Activated T-helper 17 cell treated with anti-CD3 and anti-CD28 coated beads, Interleukin-2, amount 50 U/mL, for 72 hours (primary cell): ENCODE data around the gene COL25A1. TPM values are rescaled to one million over a fixed set of nuclear protein-coding genes. Genes with fewer than 3 reads are reported as not detected.
"Not testable (repeated sequence)": the region's sequence is repeated elsewhere in the genome, so short reads cannot be mapped to it uniquely, and the experiment has no call there.

Experiments
- ATAC-seq: fragments of 150-1000 bp; cut with Tn5 transposase; replicated peaks from 2 replicates; pipeline ENCODE4 v1.10.0; 2021; ENCODE audit warnings: mild to moderate bottlenecking, moderate library complexity
- H3K27ac Mint-ChIP-seq: one replicate; pipeline ENCODE4 v1.8.0; 2022; ENCODE audit warnings: mixed read lengths
- H3K27me3 Mint-ChIP-seq: one replicate; pipeline ENCODE4 v1.8.0; 2022; ENCODE audit warnings: mixed read lengths
- H3K36me3 Mint-ChIP-seq: one replicate; pipeline ENCODE4 v1.8.0; 2022; ENCODE audit warnings: low read depth, mild to moderate bottlenecking, mixed read lengths
- H3K4me1 Mint-ChIP-seq: one replicate; pipeline ENCODE4 v1.8.0; 2022; ENCODE audit warnings: mixed read lengths
- H3K4me3 Mint-ChIP-seq: one replicate; pipeline ENCODE4 v1.8.0; 2022; ENCODE audit warnings: mild to moderate bottlenecking, mixed read lengths
- H3K9me3 Mint-ChIP-seq: one replicate; pipeline ENCODE4 v1.8.0; 2022; ENCODE audit warnings: mixed read lengths
- total RNA-seq, 2 donors: library from RNA; stranded (reverse); gene quantifications; one replicate each; pipeline ENCODE4 v1.2.3, GENCODE V29; 2022

Gene COL25A1
- total RNA-seq, 2 donors from 2014 or later, result 0.08 TPM; not detected in 1

DNA sequence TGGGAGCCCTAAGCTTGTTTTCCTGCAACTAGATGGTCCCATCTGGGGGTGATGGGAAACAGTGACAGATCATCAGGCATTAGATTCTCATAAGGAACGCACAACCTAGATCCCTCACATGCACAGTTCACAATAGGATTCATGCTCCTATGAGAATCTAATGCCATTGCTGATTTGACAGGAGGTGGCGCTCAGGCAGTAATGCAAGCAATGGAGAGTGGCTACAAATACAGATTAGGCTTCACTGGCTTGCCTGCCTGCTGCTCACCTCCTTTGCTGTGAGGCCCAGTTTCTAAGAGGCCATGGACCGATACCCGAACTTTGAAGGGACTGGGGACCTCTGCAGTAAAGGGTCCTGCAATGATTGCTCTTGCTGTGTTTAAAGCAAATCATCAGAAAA is 225.7 kb downstream of the COL25A1 start:
- not testable (repeated sequence) for H3K36me3 Mint-ChIP-seq, H3K4me1 Mint-ChIP-seq, H3K27ac Mint-ChIP-seq, H3K9me3 Mint-ChIP-seq, ATAC-seq, H3K4me3 Mint-ChIP-seq
- peaks cover 13% of the 10 kb centered on the region for H3K27me3 Mint-ChIP-seq

DNA sequence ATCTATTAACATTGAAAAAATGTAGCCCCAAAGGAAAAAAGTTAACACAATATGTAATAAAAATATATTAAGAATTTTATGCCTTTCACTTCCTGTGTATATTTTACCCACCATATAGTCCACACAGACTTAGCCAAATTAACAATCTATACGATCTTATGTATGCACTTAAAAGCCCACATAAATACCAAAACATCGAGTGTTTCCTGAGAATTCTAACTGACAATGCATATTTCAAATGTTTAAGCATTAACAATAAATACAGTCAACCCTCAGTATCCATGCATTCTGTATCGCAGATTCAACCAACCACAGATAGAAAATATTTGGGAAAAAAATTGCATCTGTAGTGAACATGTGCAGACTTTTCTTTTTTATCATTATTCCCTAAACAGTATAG is 226.8 kb downstream of the COL25A1 start:
- no peaks in the 10 kb centered on the region for H3K9me3 Mint-ChIP-seq
- no peaks in the 10 kb centered on the region for H3K36me3 Mint-ChIP-seq
- no peaks in the 10 kb centered on the region for H3K4me1 Mint-ChIP-seq
- ATAC-seq, result no peak
- no peak overlapping the region for H3K4me3 Mint-ChIP-seq
- H3K27me3 Mint-ChIP-seq, result peaks cover 9% of the 10 kb centered on the region
- no peak overlapping the region for H3K27ac Mint-ChIP-seq

DNA sequence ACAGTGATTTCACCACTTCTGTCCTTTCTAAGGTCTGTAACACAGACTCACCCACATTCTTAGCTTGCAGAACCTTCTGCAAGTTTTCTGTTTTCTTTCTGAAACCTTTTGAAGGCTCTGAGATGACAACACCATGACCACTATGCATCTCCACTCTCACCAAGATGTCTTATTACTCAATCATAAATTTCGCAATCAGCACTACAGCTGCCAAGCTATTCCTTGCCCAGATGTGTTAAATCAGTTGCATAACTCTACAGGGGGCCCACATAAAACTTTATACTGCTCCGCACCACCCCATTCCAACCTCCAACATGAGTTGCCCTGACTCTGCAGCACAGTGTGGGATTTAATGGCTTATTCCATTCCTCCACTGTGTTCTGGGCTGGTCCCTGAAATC is 229.9 kb downstream of the COL25A1 start:
- Mint-ChIP-seq H3K4me1 (no peaks in the 10 kb centered on the region), H3K9me3 (no peaks in the 10 kb centered on the region), H3K4me3 (no peak overlapping the region), H3K36me3 (no peaks in the 10 kb centered on the region), H3K27me3 (peaks cover 9% of the 10 kb centered on the region), H3K27ac (no peak overlapping the region)
- ATAC-seq, result no peak

DNA sequence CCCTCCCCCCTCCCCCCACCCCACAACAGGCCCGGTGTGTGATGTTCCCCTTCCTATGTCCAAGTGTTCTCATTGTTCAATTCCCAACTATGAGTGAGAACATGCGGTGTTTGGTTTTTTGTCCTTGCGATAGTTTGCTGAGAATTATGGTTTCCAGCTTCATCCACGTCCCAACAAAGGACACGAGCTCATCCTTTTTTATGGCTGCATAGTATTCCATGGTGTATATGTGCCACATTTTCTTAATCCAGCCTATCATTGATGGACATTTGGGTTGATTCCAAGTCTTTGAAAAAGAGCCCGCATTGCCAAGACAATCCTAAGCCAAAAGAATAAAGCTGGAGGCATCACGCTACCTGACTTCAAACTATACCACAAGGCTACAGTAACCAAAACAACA is 231.8 kb downstream of the COL25A1 start:
- H3K4me1 Mint-ChIP-seq, H3K9me3 Mint-ChIP-seq, ATAC-seq, H3K36me3 Mint-ChIP-seq, H3K4me3 Mint-ChIP-seq, H3K27ac Mint-ChIP-seq, H3K27me3 Mint-ChIP-seq: not testable (repeated sequence)

DNA sequence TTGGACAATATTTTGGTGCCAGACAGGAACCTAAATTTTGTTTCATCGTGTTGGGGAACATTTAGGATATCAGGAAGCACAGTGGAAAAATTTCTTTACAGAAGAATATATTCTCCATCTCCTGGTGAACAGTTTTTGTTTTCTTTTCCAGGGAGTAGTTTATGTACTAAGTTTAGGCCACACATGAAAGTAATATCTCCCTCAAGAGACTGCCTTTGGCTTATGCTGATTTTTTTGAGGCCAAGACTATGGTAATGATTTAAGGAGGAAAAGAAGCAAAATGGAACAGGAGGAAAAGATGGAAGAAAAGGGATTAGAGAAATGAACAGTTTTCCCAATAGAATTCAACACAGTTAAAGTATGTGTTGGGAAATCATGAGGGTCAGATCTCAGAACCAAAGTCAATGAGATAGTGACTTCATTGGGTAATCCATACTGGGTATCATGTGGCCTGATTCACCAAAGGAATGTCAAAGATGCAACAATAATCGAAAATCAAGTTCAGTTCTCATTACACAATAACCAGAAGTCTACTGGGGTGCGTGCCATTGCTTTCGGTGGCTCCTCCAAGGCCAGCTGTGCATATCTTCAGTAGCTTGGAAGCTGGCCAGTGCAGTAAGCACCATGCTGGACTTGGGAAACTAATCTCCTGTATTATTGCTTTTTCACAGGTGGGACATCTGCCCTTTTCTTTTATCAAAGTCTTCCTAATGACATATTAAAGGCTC is 234.8 kb downstream of the COL25A1 start:
- Mint-ChIP-seq H3K9me3 (no peaks in the 10 kb centered on the region), H3K4me3 (no peak overlapping the region), H3K27ac (no peak overlapping the region), H3K36me3 (no peaks in the 10 kb centered on the region), H3K27me3 (no peaks in the 10 kb centered on the region), H3K4me1 (no peaks in the 10 kb centered on the region)
- ATAC-seq, result no peak

DNA sequence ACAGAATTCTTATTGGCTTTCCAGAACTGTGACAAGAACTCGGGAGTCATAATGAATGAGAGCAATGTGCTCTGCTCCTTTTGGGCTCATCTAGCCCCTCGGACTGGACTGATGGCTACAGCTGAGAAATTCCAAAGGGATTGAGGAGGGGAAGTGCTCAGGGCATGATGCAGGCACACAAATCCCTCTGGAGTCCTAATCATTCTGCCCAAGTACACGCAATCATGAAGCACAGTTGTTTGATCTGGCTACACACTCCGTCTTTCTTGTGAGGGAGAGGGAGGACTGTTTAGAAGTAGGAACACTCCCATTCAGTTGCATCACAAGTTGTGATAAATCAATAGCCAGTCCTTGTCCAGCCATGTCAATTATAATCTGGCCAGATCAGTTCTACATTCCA is 237.5 kb downstream of the COL25A1 start:
- H3K27me3 Mint-ChIP-seq, result peaks cover 7% of the 10 kb centered on the region
- no peak overlapping the region for H3K27ac Mint-ChIP-seq
- H3K4me3 Mint-ChIP-seq, result no peak overlapping the region
- no peaks in the 10 kb centered on the region for H3K4me1 Mint-ChIP-seq
- ATAC-seq, result no peak
- no peaks in the 10 kb centered on the region for H3K36me3 Mint-ChIP-seq
- H3K9me3 Mint-ChIP-seq, result no peaks in the 10 kb centered on the region

DNA sequence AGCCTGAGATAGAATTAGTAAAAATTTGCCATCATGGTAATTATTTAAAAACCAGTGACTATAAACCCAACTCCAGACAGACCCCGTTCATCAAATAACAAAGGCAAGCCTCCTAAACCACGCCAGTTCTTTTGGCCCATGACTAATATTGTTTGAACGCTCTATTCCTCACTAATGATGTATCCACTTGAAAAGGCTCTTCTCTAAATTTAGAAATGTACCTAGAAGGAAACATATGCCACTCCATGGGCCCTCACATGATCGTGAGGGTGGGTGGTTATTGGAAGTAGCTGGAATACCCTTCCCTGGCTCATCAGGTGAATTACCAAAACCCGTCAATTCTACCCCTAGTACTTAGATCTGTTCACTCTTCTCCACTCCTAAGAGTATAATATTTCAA is 249.2 kb downstream of the COL25A1 start:
- H3K9me3 Mint-ChIP-seq, result no peaks in the 10 kb centered on the region
- no peak overlapping the region for H3K4me3 Mint-ChIP-seq
- H3K36me3 Mint-ChIP-seq, result no peaks in the 10 kb centered on the region
- no peak for ATAC-seq
- no peaks in the 10 kb centered on the region for H3K4me1 Mint-ChIP-seq
- H3K27me3 Mint-ChIP-seq, result peaks cover 4% of the 10 kb centered on the region
- no peak overlapping the region for H3K27ac Mint-ChIP-seq

DNA sequence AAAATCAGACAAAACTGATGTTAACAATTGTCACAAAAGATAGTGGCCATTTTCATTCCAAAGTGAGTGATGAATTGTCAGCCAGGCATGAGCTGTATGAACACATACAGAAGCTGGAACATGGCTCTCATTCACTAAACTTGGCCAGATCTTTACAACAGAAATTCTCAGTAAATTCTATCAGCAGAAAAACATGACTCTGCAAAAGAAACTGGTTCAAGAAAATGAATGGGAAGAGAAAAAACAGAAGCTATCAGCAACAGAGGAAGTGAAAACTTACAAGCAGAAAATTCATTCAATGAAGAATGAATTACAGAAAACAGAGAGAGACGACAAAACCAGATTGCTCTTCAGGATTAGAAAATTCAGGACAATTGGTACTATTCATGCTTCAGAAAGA is 249.6 kb downstream of the COL25A1 start:
- Mint-ChIP-seq H3K27ac (no peak overlapping the region), H3K4me3 (no peak overlapping the region), H3K9me3 (no peaks in the 10 kb centered on the region), H3K36me3 (no peaks in the 10 kb centered on the region), H3K27me3 (peaks cover 4% of the 10 kb centered on the region), H3K4me1 (no peaks in the 10 kb centered on the region)
- ATAC-seq, result no peak

DNA sequence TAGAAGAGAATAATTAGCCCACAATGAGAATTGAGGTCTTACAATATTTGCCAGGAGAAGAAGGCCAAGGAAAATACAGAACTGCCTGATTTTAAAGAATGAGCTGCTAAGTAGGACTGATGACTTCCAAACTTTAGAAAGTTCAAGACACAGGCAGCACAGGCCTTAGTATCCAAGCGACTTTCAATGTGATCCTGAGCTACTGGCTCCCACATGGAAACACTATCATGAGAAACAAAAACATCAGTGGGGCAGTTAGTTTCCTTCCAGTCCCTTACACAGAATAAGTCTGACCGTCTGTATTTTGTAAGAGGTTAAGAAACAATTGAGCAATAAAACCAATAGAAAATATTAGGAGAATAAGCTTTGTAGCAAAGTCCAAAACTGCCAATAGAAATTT is 251.4 kb downstream of the COL25A1 start:
- H3K27ac Mint-ChIP-seq, result no peak overlapping the region
- peaks cover 4% of the 10 kb centered on the region for H3K27me3 Mint-ChIP-seq
- peaks cover 4% of the 10 kb centered on the region for H3K4me1 Mint-ChIP-seq
- H3K36me3 Mint-ChIP-seq, result no peaks in the 10 kb centered on the region
- ATAC-seq, result no peak
- H3K4me3 Mint-ChIP-seq, result no peak overlapping the region
- H3K9me3 Mint-ChIP-seq, result no peaks in the 10 kb centered on the region

DNA sequence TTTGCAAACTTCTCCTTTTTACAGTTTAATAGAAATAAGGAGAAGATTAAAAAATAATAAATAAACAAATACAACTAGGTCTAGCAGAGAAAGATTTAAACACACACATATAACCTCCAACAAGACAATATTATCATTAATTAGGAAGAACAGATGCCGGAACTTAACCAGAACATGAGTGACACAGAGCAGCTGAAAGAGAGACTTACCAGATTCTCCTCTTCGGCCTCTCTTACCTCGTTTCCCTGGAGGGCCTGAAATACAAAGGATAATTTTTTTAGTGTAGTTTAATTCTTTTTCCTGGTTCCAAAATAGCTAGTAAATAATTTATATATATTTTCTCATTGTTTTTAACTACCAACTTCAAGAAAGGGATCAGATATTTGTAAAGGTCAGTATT is 252.5 kb downstream of the COL25A1 start:
- no peak for ATAC-seq
- no peak overlapping the region for H3K4me3 Mint-ChIP-seq
- H3K27me3 Mint-ChIP-seq, result peaks cover 4% of the 10 kb centered on the region
- no peaks in the 10 kb centered on the region for H3K36me3 Mint-ChIP-seq
- peaks cover 4% of the 10 kb centered on the region for H3K4me1 Mint-ChIP-seq
- H3K27ac Mint-ChIP-seq, result no peak overlapping the region
- H3K9me3 Mint-ChIP-seq, result no peaks in the 10 kb centered on the region

DNA sequence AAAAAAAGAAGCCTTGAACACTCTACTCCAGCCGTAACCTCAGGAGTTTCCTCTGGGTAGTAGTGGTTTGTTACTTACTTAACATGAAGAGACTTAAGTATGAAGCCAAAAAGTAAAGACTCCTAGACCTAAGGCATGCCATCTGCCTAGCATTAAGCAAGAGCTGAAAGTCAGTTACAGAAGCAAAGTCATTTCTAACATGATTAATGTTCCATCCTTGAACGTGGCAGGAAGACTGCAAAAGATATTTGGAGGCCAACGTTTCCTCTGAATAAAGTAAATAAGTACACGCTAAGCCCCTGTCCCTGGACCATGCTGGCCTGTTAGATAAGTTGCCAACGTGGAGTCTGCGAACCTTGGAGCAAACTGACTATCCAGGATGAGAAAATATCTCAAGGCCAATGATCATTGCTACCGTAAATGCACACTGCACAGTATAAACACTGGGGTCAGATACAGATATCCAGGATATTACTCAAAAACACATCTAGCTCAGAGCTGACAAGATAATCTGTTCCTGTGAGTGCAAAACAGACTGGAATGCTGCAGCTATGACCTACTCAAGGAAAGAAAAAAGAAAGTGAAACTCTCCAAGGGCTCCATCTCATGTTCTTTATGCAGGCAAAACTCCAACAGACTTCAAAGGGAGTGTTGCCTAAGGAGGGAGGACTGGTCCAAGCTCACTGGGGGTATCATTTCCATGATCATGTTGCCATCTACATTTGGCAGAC is 255.8 kb downstream of the COL25A1 start:
- no peak for ATAC-seq
- Mint-ChIP-seq H3K9me3 (peaks cover 8% of the 10 kb centered on the region), H3K27me3 (peaks cover 7% of the 10 kb centered on the region), H3K27ac (no peak overlapping the region), H3K4me1 (peaks cover 4% of the 10 kb centered on the region), H3K4me3 (no peak overlapping the region), H3K36me3 (no peaks in the 10 kb centered on the region)

DNA sequence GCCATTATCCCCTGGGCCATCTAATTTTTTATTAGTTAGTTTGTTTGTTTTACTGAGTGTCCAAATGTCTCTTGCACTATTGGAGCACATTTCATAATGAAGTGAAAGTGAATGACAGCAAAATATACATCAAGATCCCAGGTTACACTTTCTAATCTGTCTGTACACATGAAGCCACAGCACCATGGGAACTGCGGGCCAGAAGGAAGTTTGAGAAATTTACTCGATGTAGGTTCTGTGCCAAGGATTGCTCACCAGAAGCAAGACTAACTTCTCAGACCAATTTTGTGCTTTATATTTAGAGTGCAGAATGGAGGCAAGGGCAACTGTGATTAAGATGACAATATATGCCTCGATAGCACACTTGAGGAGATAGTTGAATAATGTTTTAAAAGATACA is 258.0 kb downstream of the COL25A1 start:
- H3K9me3 Mint-ChIP-seq, result peaks cover 8% of the 10 kb centered on the region
- H3K27me3 Mint-ChIP-seq, result peaks cover 14% of the 10 kb centered on the region
- H3K27ac Mint-ChIP-seq, result no peak overlapping the region
- peaks cover 4% of the 10 kb centered on the region for H3K4me1 Mint-ChIP-seq
- no peaks in the 10 kb centered on the region for H3K36me3 Mint-ChIP-seq
- no peak for ATAC-seq
- H3K4me3 Mint-ChIP-seq, result no peak overlapping the region

DNA sequence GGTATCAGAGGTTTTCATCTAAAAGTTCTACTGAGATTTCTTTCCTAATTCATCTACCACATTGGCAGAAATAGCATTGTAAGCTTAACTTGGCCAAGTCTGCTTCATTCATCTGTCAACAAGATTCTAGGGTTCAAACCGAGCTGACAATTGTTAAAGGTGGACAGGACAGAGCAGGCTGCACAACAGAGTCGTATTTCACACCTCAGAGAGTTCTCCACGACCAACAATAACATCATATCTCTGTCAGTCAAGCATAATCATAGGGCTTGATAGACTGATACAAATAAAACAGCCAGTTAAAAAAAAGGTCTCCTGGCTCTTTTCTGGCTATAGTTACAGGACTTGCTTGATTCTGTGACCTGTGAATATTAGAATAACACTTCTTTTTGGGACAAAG is 259.2 kb downstream of the COL25A1 start:
- Mint-ChIP-seq H3K9me3 (peaks cover 8% of the 10 kb centered on the region), H3K27ac (no peak overlapping the region), H3K4me1 (peaks cover 4% of the 10 kb centered on the region), H3K27me3 (peaks cover 23% of the 10 kb centered on the region), H3K4me3 (no peak overlapping the region), H3K36me3 (no peaks in the 10 kb centered on the region)
- no peak for ATAC-seq

DNA sequence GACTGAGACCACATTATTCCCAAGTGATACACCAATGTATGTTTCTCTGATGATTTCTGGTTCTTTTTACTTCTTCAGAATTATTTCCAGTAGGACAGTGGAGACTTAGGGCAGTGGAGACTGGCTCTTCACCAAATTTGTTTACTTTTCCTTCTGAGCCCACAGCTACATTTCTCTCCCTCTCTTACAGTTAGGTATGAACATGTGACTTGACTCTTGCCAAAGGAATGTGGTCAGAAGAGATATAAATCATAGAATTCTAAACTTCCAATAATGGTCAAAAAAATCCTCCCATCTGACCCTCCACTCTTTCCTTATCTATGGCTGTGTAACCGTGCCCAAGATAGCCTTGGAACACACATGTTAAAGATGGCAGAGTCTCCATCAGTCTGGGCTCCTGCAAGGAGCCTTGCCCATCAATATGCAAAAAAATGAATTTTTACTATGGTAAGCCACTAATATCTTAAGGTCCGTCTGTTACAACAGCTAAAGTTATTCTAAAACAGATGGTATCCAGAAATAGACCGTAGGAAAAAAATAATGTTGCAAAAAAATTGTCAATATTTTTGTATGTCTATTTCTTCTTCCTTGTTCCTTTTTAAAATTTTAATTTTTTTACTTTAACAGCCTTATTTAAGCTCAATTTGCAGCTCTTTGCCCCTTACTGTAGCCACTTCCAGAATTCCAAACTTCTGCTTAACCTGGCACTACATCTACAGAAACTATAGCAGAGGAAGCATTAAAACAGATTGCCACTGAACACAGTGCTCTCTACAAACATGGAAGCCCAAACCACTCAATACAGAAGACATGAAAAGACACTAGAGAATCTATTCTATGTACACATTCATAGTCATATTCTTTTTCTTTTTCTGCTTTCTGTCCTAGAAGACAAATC is 260.7 kb downstream of the COL25A1 start:
- Mint-ChIP-seq H3K36me3 (no peaks in the 10 kb centered on the region), H3K9me3 (peaks cover 8% of the 10 kb centered on the region)

DNA sequence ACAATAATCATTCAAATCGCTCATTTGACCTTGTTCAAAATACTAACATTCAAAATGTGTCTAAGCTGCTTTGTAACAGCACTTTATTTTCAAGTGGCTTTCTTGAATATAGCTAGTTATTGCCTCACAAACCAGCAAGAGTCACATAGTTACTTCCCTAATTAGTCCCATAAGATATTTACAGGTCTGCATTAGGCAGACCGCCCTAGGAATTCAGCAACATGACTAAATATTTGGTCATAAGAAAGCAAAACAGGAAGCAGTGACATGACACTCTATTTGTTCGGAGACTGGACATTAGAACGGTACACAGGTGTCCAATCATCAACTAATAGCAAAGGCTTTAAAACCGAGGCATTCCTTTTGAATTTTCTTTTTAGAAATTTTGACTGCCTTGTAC is 262.0 kb downstream of the COL25A1 start:
- Mint-ChIP-seq H3K9me3 (peaks cover 8% of the 10 kb centered on the region), H3K4me1 (no peaks in the 10 kb centered on the region), H3K27ac (no peak overlapping the region), H3K4me3 (no peak overlapping the region), H3K36me3 (no peaks in the 10 kb centered on the region), H3K27me3 (peaks cover 23% of the 10 kb centered on the region)
- no peak for ATAC-seq

More for the DNA sequence above, 260.7 kb downstream of the COL25A1 start:
- Mint-ChIP-seq H3K27me3 (peaks cover 23% of the 10 kb centered on the region), H3K27ac (no peak overlapping the region), H3K4me3 (no peak overlapping the region), H3K4me1 (peaks cover 2% of the 10 kb centered on the region)
- ATAC-seq, result no peak
